SK-MEL-5 (cell line): ENCODE measurements around the gene MGMT. TPM values are rescaled to one million over a fixed set of nuclear protein-coding genes. Genes with fewer than 3 reads are reported as not detected.

Source experiments
- DNase-seq: peaks from one replicate; pipeline ENCODE4 v3.0.0-alpha.2; 2016; ENCODE audit warnings: low read depth, low spot score
- in situ Hi-C: cut with HindIII; loops from 2 replicates; pipeline ENCODE4 v1.10.0; 2016; ENCODE audit warnings: low sequenced_read_pairs, high pct_unique_total_duplicates, low pct_unique_long_range_greater_than_20kb
- total RNA-seq: library from RNA; depleted of rRNA; stranded (reverse); fragments of >200 nt; shearing (Covaris generic); gene quantifications from 2 replicates; pipeline ENCODE4 v1.2.3, GENCODE V29; 2014

The MGMT gene
- total RNA-seq, 1 experiment from 2014 or later, result 10.3 TPM

DNA sequence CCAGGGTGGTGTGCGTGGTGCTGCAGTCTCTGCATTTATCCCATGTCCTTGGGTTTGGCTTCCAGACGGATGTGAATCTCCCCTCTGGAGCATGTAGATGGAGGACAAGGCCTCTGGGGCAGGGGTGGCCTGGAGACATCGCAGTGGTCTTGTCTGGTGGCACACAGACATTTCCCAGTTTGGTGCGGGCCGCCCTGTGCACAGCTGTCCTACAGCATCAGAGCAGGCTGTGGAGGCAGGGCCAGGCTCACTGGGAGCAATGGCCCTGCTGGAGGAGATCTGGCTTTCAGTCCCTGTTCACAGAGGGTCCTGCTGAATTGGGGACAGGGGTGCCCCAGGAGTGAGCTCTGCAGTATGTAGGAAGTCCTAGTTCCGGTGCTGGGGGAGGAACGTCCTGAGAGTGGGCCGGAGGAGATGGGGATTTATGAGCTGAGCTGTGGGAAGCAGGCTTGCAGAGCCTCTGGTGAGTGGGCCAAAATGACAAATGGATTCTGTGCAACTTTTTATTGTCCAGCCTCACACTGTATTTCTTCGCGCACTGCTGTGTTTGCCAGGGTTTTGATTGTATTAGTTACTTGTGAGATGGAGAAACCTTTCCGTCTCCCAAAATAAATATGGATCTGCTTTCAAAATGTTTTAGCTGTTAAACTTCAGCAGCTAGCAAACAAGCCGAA, 40.3 kb downstream of the MGMT start:
- no peak for DNase-seq
- in situ Hi-C loops, result no loop called here

DNA sequence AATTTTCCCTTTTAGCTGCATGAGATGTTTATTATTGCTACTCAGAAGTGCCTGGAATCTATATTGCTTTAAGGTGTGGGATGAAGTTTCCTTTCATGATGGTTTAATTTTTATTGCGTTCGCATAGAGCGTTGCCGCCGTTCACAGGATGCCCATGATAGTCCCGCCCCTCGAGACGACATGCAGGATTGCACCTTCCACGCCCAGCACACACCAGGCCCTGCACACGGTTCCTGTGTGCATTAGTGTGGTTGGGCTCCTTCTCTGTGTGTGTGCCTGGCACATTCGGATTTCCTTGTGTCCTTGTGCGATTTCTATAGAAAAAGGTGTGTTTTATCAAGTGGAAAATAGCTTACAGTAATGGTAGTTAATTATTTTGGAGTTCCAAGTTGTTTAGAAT, 42.1 kb downstream of the MGMT start:
- in situ Hi-C loops, result no loop called here
- no peak for DNase-seq

DNA sequence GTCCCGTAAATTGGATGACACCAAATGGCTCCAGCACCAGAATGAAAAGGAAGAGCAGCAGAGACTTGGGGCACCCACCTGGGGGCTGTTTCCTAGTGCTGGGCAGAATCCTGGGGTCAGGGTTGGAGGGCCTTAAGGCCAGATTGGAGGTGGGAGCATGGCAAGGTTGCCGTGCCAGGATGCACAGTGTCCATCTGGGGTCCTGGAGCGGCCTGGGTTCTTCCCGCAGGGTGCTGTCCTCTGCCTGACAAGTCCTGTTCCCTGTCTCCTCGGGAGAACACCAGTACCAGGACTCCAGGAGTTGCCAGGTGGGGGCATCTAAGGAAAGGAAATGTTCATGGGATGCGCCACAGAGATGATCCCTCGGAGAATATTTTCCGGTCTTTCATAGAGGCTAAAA, 42.8 kb downstream of the MGMT start:
- DNase-seq, result no peak
- in situ Hi-C loops, result no loop called here

DNA sequence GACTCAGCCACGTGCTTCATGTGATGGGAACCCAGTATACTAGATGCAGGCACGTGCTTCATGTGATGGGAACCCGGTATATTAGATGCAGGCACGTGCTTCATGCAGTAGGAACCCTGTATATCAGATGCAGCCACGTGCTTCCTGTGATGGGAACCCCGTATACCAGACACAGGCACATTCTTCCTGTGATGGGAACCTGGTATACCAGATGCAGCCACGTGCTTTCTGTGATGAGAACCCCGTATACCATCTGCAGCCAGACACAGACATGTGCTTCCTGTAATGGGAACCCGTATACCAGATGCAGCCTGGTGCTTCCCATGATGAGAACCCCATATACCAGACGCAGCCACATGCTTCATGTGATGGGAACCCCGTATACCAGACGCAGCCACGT, 44.0 kb downstream of the MGMT start:
- in situ Hi-C loops, result no loop called here
- DNase-seq, result no peak

DNA sequence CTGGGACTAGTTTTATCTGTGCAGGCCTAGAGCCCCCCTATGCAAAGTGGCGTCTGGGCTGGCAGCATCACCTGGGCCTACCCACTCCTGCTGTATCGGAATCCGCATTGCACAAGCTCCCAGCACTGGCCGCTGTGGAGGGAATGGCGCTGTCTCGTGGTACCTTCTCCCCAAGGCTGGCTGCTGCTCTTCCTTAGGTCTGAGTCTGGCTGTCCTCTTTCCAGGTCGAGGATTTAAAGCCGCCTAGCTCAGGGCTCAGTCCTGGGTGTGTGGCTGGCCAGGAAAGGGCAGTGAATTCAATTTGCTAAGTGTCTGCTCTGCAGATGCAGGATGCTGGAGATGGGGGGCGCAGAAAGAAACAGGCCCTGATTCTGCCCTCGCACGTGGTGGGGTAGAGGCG, 44.7 kb downstream of the MGMT start:
- in situ Hi-C loops, result no loop called here
- DNase-seq, result no peak

DNA sequence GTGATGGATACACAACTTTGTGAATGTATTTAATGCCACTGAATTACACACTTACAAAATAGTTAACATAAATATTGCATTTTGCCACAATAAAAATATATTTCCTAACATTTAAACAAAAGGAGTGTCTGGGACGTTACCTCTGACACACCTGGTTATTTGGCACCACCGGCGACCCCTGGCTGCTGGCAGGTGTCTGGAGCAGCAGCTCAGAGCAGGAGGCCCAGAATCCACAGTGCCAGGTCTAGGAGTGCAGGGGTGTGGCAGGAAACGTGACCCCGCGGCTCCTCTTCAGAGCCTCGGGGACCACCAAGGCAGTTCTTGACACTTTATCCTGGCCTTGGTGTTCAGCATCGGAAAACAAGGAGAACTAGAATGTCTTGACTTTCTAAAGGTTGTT, 46.3 kb downstream of the MGMT start:
- in situ Hi-C loops, result no loop called here
- no peak for DNase-seq

DNA sequence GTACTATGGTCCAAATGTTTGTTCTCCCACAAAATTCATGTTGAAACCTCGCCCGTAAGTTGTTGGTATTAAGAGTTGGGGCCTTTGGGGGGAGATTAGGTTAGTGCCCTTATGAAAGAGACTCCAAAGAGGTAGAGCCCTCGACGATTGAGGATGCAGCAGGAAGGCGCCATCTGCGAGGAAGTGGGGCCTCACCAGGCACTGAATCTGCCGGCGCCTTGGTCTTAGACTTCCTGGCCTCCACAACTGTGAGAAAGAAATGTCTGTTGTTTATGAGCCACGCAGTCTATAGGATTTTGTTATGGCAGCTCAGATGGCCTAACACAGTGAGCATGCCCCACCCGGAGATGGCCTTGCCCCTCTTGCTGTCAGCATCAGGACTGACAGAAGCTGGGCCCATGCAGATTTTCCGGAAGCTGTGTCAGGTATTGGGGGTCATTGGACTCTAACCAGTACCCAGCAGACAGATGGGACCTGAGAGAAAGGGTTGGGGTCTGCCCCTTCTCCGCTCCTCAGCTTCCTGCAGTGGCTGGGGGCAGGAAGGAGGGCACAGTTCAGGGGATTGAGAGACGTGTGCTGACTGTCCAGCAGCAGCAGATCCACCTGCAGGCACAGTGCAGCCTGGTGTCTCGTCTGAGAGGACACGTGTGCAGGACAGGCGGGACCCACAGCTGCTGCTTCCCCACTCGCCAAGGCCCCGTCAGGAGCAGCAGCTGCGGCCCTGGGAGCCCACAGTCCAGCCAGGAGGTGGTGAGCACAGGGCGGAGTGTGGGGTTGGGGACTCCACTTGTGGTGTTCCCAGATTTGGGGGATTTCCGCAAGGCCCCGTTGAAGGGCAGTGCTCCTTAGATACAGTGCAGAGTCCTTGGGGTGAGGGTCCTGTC, 47.8 kb downstream of the MGMT start:
- in situ Hi-C loops, result no loop called here
- no peak for DNase-seq

DNA sequence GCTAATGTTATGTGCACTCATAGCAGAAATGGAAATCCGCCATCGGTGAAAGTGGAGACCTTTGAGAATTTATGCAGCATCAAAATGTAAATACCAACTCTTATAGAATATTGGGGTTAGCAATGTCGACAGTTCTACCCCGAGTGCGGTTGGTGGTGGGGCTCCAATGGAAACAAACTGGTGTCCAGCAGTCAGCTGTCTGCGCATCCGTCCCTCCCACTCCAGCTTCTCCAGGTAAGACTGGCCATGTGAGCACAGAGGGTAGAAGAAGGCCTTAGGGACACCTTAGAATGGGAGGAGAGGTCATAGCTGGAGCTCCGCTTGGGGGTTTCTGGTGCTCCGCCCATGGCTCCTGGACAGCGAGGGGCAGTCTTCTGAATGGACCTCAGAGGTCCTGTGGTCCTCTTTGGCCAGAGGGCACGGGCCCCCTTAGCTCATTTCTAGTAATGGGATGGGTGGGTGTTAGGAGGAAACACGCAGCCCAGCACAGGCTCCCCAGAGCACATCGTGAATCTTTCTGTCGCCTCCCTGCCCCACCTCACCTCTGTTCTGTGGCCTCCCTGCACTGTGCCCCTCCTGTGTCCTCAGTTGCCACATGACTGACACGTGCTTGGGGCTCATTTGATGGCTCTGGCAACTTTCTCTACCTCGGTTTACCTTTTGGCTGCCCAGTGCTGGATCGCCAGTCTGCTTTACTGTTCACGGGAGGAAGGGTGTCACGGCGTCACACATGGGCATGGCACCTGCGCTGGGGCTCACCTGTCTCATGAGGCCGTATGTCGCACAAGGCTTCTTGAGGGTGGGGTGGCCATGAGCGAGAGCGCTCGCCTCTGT, 50.0 kb downstream of the MGMT start:
- in situ Hi-C loops, result no loop called here
- no peak for DNase-seq

DNA sequence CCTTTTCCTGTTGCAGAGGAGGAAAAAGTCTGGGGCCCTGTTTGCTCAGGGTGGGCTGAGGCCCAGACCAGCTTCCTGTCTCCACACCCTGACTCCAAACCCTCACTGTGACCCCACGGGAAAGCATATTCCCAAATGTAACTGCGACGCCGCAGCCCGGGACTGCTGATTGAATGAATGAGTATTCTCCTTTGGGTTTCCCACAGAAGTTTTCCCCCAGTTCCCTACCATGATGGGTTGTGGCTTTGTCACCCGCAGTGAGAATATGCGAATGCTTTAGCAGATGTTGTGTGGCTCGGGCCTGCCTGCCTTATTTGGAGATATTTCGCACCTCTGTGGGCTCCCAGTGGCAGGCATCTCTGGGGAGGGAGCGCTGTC, 50.6 kb downstream of the MGMT start:
- in situ Hi-C loops, result no loop called here
- DNase-seq, result no peak

DNA sequence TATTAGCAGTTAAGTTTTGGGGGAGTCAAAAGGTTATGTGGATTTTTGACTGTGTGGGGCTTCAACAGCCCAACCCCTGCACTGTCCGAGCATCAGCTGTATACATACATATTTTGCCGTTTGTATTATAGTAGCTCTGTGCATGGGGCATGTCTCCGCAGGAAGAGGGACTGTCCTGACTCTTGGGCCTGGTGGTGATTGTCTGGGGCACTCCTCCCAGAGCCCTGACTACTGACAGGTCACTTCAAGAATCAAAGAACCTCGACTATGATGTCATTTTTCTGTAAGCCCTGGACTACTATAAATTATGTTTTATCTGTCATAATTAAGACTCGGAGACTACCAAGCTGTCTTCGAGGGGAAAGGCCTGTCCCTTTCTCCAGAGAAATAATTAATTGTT, 51.8 kb downstream of the MGMT start:
- in situ Hi-C loops, result no loop called here
- DNase-seq, result no peak

DNA sequence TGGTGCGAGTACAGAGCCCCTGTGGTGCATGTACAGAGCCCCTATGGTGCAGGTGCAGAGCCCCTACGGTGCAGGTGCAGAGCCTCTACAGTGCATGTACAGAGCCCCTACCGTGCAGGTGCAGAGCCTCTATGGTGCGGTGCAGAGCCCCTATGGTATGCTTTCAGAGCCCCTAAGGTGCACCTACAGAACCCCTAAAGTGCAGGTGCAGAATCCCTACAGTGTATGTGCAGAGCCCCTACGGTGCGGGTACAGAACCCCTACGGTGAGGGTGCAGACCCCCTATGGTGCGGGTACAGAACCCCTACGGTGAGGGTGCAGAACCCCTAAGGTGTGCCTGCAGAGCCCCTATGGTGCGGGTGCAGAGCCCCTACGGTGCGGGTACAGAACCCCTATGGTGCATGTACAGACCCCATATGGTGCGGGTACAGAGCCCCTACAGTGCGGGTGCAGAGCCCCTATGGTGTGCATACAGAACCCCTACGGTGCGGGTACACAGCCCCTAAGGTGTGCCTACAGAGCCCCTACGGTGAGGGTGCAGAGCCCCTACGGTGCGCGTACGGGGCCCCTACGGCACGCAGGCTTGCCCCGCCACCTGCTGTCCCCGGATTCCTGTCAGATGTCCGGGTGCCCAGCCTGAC, 53.5 kb downstream of the MGMT start:
- no peak for DNase-seq
- in situ Hi-C loops, result no loop called here

DNA sequence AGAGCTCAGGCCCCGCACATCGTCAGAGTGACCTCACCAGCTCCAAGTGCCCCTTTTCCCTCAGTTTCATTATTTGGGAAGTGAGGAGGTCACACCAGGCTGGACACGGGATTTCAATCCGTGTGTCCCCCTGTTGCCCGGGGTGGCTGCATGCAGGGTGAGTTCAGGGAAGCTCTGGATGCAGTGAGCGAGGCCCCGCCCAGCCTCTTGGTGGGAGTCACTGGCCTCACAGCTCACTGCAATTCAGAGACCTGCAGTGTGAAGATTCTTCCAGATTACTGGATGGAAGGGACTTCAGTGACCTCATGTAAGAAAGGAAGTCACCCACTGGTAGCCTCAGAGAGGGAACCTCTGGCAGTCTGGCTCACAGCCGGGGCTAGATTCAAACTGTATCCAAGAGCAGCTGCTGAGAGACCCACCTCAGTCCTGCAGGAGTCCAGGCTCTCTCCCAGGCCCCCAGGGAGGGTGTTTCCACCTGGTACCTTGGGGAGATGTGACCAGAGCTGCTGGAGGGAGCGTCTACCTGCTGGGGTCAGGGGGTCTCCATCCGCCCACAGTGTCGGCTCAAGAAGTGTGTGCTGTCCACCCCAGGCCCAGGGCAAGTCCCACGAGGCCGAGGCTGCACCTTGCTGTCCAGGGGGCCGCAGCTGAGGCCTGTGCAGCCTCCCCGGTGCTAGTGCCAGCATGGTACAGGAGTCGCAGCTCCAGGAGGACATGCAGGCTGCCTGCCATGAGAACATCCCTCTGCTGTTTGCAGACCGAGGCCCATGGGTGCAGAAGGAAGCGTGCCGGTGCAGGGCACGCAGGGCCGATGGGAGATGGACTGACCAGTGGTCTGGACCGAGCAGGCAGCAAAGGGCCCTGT, 54.4 kb downstream of the MGMT start:
- DNase-seq, result no peak
- in situ Hi-C loops, result no loop called here

DNA sequence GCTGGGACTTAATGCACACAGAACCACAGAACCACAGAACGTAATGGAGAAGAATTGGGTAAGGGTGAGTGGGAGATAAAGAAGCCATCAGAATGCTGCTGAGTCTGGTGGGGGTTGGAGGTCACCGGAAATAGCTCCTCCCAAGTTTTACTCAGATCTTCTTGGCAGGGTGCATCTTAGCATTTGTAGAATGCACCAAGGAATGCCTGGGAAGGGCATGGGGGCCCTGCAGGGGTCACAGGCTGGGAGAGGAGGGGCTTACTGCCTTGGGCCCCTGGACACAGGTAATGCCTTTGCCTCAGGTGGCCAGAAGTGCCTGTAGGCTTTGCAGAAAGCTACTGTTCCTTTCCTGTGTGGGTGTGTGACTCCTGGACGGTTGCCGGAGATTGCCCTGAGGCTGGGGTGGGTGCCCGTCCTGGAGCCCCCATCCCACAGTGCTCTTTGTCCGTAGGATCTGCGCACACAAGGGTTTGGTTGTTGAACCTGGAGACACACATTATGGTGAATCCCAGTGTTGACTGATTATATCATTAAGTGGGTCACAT, 55.1 kb downstream of the MGMT start:
- DNase-seq, result no peak
- in situ Hi-C loops, result no loop called here

DNA sequence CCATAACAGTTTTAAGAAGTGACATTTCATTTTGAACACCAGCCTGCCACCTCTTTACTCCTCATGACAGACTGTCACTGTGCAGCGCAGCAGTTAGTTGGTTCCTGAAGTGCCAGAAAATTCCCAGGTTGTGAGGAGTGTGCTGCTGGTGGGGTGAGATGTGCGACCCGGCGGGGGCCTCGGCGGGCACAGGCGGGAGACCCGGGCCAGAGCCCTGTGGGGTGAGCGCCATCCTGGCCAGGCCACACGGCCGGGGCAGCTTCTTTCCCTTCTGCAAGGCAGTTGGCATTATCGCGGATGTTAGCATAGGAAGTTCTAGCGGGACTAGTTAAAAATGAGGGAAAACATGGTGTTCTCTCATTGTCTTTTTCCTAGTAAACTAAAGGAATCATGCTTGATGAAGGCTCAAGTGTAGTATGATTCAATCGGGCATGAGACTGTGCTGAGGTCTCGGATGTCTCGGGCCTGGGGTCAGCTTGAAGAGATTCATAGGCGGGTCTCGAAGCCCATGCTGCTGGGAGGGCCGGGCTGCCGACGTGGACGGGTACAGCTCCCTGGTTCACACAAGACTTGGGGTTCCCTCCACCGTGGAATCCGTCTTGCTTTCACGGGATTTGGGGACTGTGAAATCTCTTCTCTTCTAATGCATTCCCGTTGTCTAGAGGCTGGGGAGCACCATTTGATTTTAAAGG, 56.1 kb downstream of the MGMT start:
- no peak for DNase-seq
- in situ Hi-C loops, result no loop called here

DNA sequence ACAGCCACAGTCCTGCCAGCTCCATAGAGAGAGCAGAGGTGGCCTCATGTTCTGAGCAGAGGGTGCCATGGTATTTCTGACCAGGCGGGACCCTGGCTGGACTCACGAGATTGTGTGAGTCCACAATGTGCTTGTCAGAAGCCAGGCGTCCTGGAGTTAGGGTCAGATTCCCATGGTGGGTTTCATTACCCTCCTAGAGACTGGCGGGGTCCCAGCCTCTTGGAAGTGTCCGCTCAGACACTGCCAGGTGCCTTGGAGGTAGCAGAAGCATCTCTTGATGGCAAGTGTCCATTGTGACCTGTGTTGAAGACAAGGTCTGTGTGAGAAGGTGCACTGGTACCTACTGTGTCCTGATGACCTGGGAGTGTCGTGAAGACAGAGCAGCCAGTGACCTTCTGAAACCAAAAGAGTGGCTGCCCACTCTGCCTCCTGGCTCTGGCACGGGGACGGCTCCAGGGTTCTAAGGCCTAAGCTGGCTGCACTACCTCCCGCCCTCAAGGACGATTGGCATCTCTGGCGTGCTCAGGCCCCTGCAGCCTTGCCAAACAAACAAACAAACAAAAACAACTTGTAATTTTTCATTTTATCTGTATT, 56.8 kb downstream of the MGMT start:
- in situ Hi-C loops, result no loop called here
- no peak for DNase-seq

DNA sequence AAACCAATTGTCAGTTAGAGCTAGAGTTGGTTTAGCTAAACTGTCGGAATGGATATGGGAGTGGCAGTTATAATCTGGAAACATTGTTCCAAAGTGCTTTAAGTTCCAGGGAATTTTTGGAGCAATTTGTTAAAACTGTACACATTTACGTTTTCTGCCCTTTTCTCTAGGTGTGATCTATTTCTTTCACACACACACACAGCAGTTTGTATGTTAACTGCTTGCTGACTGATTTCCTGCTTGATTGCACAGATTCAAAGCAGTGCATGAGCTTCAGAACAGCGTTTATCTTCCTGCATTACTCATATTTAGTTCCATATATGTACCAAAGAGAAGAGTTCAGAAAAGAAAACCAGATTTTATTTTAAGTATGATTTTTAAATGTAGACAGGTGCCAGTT, 57.9 kb downstream of the MGMT start:
- in situ Hi-C loops, result no loop called here
- no peak for DNase-seq
